ENCODE measurements around the gene TTPAL.

- no peak for TF ChIP-seq POLR2A (IDR thresholded peaks at IDR 0.05)
- no peak for TF ChIP-seq CTCF (IDR thresholded peaks at IDR 0.05)
These were observed 8.3 kb upstream of the TTPAL start for GRCh38 chr20:44467289-44467883.
